H1 (cell line): ENCODE measurements around the gene KPNA3. TPM values are rescaled to one million over a fixed set of nuclear protein-coding genes. Genes with fewer than 3 reads are reported as not detected.

Source experiments
- CTCF ChIA-PET: fragments of 300-600 bp; sonication (Branson Sonifier 250); formaldehyde crosslinking; loops from one replicate; lab custom pipeline; 2021; ENCODE audit not compliant: partially characterized antibody; lab: Charles Lee
- POLR2A ChIA-PET: fragments of 300-600 bp; sonication (Branson Sonifier 250); formaldehyde crosslinking; loops from one replicate; lab custom pipeline; 2021; ENCODE audit warnings: inconsistent platforms; ENCODE audit not compliant: partially characterized antibody; lab: Charles Lee
- DNase-seq, 2 experiments: peaks; one replicate each; pipeline versions ENCODE4 v3.0.0 to v3.0.0-alpha.2; 2010 to 2022; ENCODE audit warnings: low spot score in 2 of 2, low read depth in 1 of 2, mixed read lengths in 1 of 2
- FAIRE-seq: peaks from 2 replicates; lab custom pipeline; 2011; peaks lifted over from hg19 to GRCh38; lab: Jason Lieb, UNC
- H2AFZ ChIP-seq: 2 replicates; pipeline ENCODE4 v1.8.1; 2012; ENCODE audit warnings: low read length, inconsistent platforms
- H2AK5ac ChIP-seq: 2 replicates; pipeline ENCODE4 v1.6.1; 2013; ENCODE audit warnings: low read depth, low read length
- H2BK120ac ChIP-seq: replicated peaks from 2 replicates; pipeline ENCODE3; 2013; ENCODE audit warnings: low read depth, low read length, inconsistent platforms
- H2BK12ac ChIP-seq: 2 replicates; pipeline ENCODE4 v1.6.1; 2013; ENCODE audit warnings: low read depth, low read length
- H2BK15ac ChIP-seq: 2 replicates; pipeline ENCODE4 v1.6.1; 2013; ENCODE audit warnings: low read length
- H2BK20ac ChIP-seq: 2 replicates; pipeline ENCODE4 v1.6.1; 2013; ENCODE audit warnings: low read length
- H2BK5ac ChIP-seq: 2 replicates; pipeline ENCODE4 v1.6.1; 2013; ENCODE audit warnings: low read depth, low read length
- H3K14ac ChIP-seq: 2 replicates; pipeline ENCODE4 v1.6.1; 2013; ENCODE audit warnings: inconsistent platforms; ENCODE audit not compliant: insufficient read length
- H3K18ac ChIP-seq: 2 replicates; pipeline ENCODE4 v1.6.1; 2013; ENCODE audit warnings: low read length; ENCODE audit errors: extremely low read depth
- H3K23ac ChIP-seq: 2 replicates; pipeline ENCODE4 v1.6.1; 2013; ENCODE audit warnings: inconsistent platforms; ENCODE audit not compliant: insufficient read length
- H3K23me2 ChIP-seq: 2 replicates; pipeline ENCODE4 v1.6.1; 2013; ENCODE audit warnings: low read depth, low read length
- H3K27ac ChIP-seq: 2 replicates; pipeline ENCODE4 v1.6.1; 2011; ENCODE audit warnings: low read depth, low read length, inconsistent platforms
- H3K27me3 ChIP-seq, 4 experiments: replicated peaks in 1 of 4; 1 replicate in 1 of 4; 2 replicates in 3 of 4; pipeline versions ENCODE4 v1.6.1 to v1.8.1; 2011 to 2013; ENCODE audit warnings: low read length in 3 of 4, mild to moderate bottlenecking in 3 of 4, inconsistent platforms in 2 of 4, mixed read lengths in 2 of 4, moderate library complexity in 1 of 4; ENCODE audit not compliant: control insufficient read depth in 3 of 4, insufficient read depth in 3 of 4; ENCODE audit errors: extremely low read depth in 1 of 4
- H3K36me3 ChIP-seq, 4 experiments: 2 replicates each; pipeline versions ENCODE4 v1.6.1 to v1.8.1; 2011 to 2013; ENCODE audit warnings: mild to moderate bottlenecking in 4 of 4, low read length in 3 of 4, moderate library complexity in 2 of 4, control low read depth in 1 of 4, inconsistent platforms in 1 of 4; ENCODE audit not compliant: insufficient read depth in 4 of 4, control insufficient read depth in 2 of 4
- H3K4ac ChIP-seq: replicated peaks from 2 replicates; pipeline ENCODE3; 2013; ENCODE audit warnings: low read length, low read depth, mixed read lengths, inconsistent platforms; ENCODE audit not compliant: insufficient read length
- H3K4me1 ChIP-seq, 4 experiments: replicated peaks in 1 of 4; 1 replicate in 1 of 4; 2 replicates in 3 of 4; pipeline versions ENCODE4 v1.6.1 to v1.8.1; 2011 to 2013; ENCODE audit warnings: low read length in 3 of 4, inconsistent platforms in 2 of 4, mixed read lengths in 1 of 4; ENCODE audit not compliant: insufficient read depth in 4 of 4, control insufficient read depth in 3 of 4
- H3K4me2 ChIP-seq, 2 experiments: 2 replicates each; pipeline versions ENCODE4 v1.6.1 to v1.8.1; 2011 to 2013; ENCODE audit warnings: low read depth in 2 of 2, low read length in 2 of 2, control low read depth in 1 of 2, inconsistent platforms in 1 of 2, mild to moderate bottlenecking in 1 of 2; ENCODE audit not compliant: insufficient read depth in 1 of 2
- H3K4me3 ChIP-seq, 4 experiments: fragments of 200-600, 300-600 bp in 1 of 4; sonication (generic), shearing (Covaris generic), sonication (Bioruptor Twin) in 1 of 4; 2 replicates each; pipeline versions ENCODE4 v1.5.1 to v1.8.1; 2011 to 2016; ENCODE audit warnings: low read length in 4 of 4, low read depth in 3 of 4, control low read depth in 2 of 4, inconsistent platforms in 2 of 4, mild to moderate bottlenecking in 2 of 4, mixed read lengths in 1 of 4, moderate library complexity in 1 of 4; ENCODE audit not compliant: insufficient read depth in 2 of 4; ENCODE audit errors: extremely low read depth in 1 of 4
- H3K56ac ChIP-seq: replicated peaks from 2 replicates; pipeline ENCODE3; 2013; ENCODE audit warnings: low read depth, mild to moderate bottlenecking, mixed read lengths, low read length, inconsistent platforms; ENCODE audit not compliant: insufficient read length
- H3K79me1 ChIP-seq: 2 replicates; pipeline ENCODE4 v1.6.1; 2013; ENCODE audit warnings: low read depth, low read length, control low read depth
- H3K79me2 ChIP-seq, 2 experiments: 2 replicates each; pipeline versions ENCODE4 v1.6.1 to v1.8.1; 2012 to 2013; ENCODE audit warnings: low read length in 2 of 2, mild to moderate bottlenecking in 2 of 2, inconsistent platforms in 1 of 2; ENCODE audit not compliant: insufficient read depth in 2 of 2, control insufficient read depth in 1 of 2
- H3K9ac ChIP-seq, 4 experiments: replicated peaks in 1 of 4; 1 replicate in 1 of 4; 2 replicates in 3 of 4; pipeline versions ENCODE4 v1.6.1 to v1.8.1; 2011 to 2013; ENCODE audit warnings: low read depth in 3 of 4, low read length in 3 of 4, control low read depth in 2 of 4, mild to moderate bottlenecking in 2 of 4, moderate library complexity in 2 of 4, inconsistent platforms in 1 of 4; ENCODE audit errors: extremely low read depth in 1 of 4
- H3K9me3 ChIP-seq, 2 experiments: 2 replicates each; pipeline versions ENCODE4 v1.6.1 to v1.8.1; 2012 to 2013; ENCODE audit warnings: mild to moderate bottlenecking in 2 of 2, moderate library complexity in 2 of 2, control low read depth in 1 of 2, inconsistent platforms in 1 of 2, low read depth in 1 of 2, low read length in 1 of 2, mixed read lengths in 1 of 2; ENCODE audit not compliant: insufficient read depth in 2 of 2
- H4K20me1 ChIP-seq, 2 experiments: replicated peaks in 1 of 2; 2 replicates each; pipeline versions ENCODE3 to v1.8.1; 2011 to 2013; ENCODE audit warnings: inconsistent platforms in 2 of 2, low read length in 2 of 2, mild to moderate bottlenecking in 1 of 2; ENCODE audit not compliant: insufficient read depth in 2 of 2, control insufficient read depth in 1 of 2
- H4K5ac ChIP-seq: 2 replicates; pipeline ENCODE4 v1.6.1; 2013; ENCODE audit warnings: low read length, low read depth, mixed read lengths, inconsistent platforms; ENCODE audit not compliant: insufficient read length
- H4K8ac ChIP-seq: 2 replicates; pipeline ENCODE4 v1.8.0; 2013; ENCODE audit warnings: mild to moderate bottlenecking, moderate library complexity, low read length, inconsistent platforms; ENCODE audit not compliant: insufficient read depth; ENCODE audit errors: extremely low read depth
- H4K91ac ChIP-seq: replicated peaks from 2 replicates; pipeline ENCODE3; 2013; ENCODE audit warnings: low read length, mixed read lengths, inconsistent platforms; ENCODE audit not compliant: insufficient read length
- CTCF ChIP-seq, 3 experiments: IDR thresholded peaks; 1 replicate in 2 of 3; 2 replicates in 1 of 3; pipeline versions ENCODE4 v1.5.1 to v1.6.1; 2011; ENCODE audit warnings: low read length in 3 of 3, mild to moderate bottlenecking in 3 of 3, inconsistent platforms in 2 of 3, low read depth in 1 of 3, moderate library complexity in 1 of 3; ENCODE audit not compliant: insufficient read depth in 1 of 3; ENCODE audit errors: control extremely low read depth in 1 of 3
- FOSL1 ChIP-seq: IDR thresholded peaks from 2 replicates; pipeline ENCODE4 v1.6.1; 2011; ENCODE audit warnings: mild to moderate bottlenecking, low read depth, low read length, moderate library complexity; ENCODE audit not compliant: insufficient read depth
- RAD21 ChIP-seq, 2 experiments: IDR thresholded peaks in 1 of 2; conservative IDR thresholded peaks in 1 of 2; 2 replicates each; pipeline ENCODE4 v1.6.1; 2011; ENCODE audit warnings: low read depth in 2 of 2, low read length in 2 of 2, improper control_type of control experiment in 1 of 2, inconsistent platforms in 1 of 2, mild to moderate bottlenecking in 1 of 2, moderate library complexity in 1 of 2
- TEAD4 ChIP-seq: IDR thresholded peaks from 2 replicates; pipeline ENCODE4 v1.6.1; 2012; ENCODE audit warnings: low read depth, low read length, inconsistent platforms, mixed read lengths
- WGBS, 2 experiments: shearing (Covaris generic) in 1 of 2; methylation state at CpG; one replicate each; pipeline versions ENCODE4 v1.1.6 to v1.1.7; 2013 to 2015; ENCODE audit warnings: low lambda C conversion rate in 2 of 2, mixed read lengths in 2 of 2, inconsistent platforms in 1 of 2, low coverage in 1 of 2, missing lambda C conversion rate in 1 of 2; ENCODE audit not compliant: insufficient replicate concordance in 2 of 2, insufficient coverage in 1 of 2, insufficient read length in 1 of 2; ENCODE audit errors: extremely low coverage in 1 of 2, missing lambda C conversion rate in 1 of 2; 5-methylcytosine and 5-hydroxymethylcytosine counted together
- polyA plus RNA-seq, 7 experiments: library from polyadenylated mRNA; depleted of rRNA in 3 of 7; stranded (reverse) in 5 of 7; unstranded in 2 of 7; fragments of >200 nt in 5 of 7; fragments of 200-250 nt in 2 of 7; gene quantifications; 1 replicate in 5 of 7; 2 replicates in 1 of 7; 4 replicates in 1 of 7; pipeline versions ENCODE4 v1.2.1 to v1.2.3, GENCODE V29; 2011 to 2013; ENCODE audit warnings: missing spikeins in 2 of 7, mixed read lengths in 2 of 7
- total RNA-seq: library from RNA; stranded (reverse); fragmentation: NEBNext Ultra II Directional; extraction: Animal tissue kit (Norgen Biotek cat#: 25700); gene quantifications from 2 replicates; pipeline ENCODE4 v1.2.1, GENCODE V29; 2021

Gene KPNA3
- total and polyA plus RNA-seq, 2 of the 8 experiments (the other 6 are each of a cell fraction or from before 2014, with no cell fraction given), result 21.4 to 63.2 TPM

- H4K8ac ChIP-seq, result no peak overlapping the region
- no peaks in the 10 kb centered on the region for H3K9me3 ChIP-seq
- no peak overlapping the region for H2BK12ac ChIP-seq
- H3K4me3 ChIP-seq, result no peak overlapping the region
- no peak overlapping the region for H2BK15ac ChIP-seq
- no peak overlapping the region for H4K5ac ChIP-seq
- H4K91ac ChIP-seq, result no peak overlapping the region
- peak in 1 of 3 experiments; percentile 42; a peak in 2 of 4 replicates for TF ChIP-seq CTCF (IDR thresholded peaks at IDR 0.05; ENCODE audit: control extremely low read depth in 1 of 3, insufficient read depth in 1 of 3, low read depth in 1 of 3, low read length in 3 of 3)
- peak; percentile 8 to 20; a peak in 1 of 4 replicates for TF ChIP-seq RAD21 (IDR thresholded peaks at IDR 0.05 in 1 of 2, conservative IDR thresholded peaks at IDR 0.05 in 1 of 2; ENCODE audit: low read depth in 2 of 2, low read length in 2 of 2)
- TF ChIP-seq TEAD4, result no peak
- no peak for TF ChIP-seq FOSL1
- TF ChIP-seq, all 59 proteins: peak for 2
- Histone ChIP-seq H2AFZ (no peak overlapping the region), H3K23ac (no peak overlapping the region), H3K79me2 (no peaks in the 10 kb centered on the region), H4K20me1 (no peaks in the 10 kb centered on the region), H3K27me3 (no peaks in the 10 kb centered on the region), H2BK20ac (no peak overlapping the region), H2BK5ac (no peak overlapping the region), H3K79me1 (no peaks in the 10 kb centered on the region), H3K56ac (no peak overlapping the region), H3K36me3 (no peaks in the 10 kb centered on the region), H2AK5ac (no peak overlapping the region), H3K4me1 (no peaks in the 10 kb centered on the region), H3K14ac (no peak overlapping the region), H3K9ac (no peak overlapping the region), H3K23me2 (no peaks in the 10 kb centered on the region), H3K27ac (no peak overlapping the region), H3K4ac (no peak overlapping the region), H3K18ac (no peak overlapping the region), H2BK120ac (no peak overlapping the region), H3K4me2 (no peak overlapping the region)
- 87% methylated on average over 5 of the region's 5 CpGs; no CpG with 5 or more reads in 1 of the 2 experiments for WGBS, 2 experiments
- FAIRE-seq, result no peak
- POLR2A ChIA-PET, result interaction anchor here (1.4 kb wide), 1 partner anchor 29 kb away, joined by 8 read pairs; the partner anchor contains the start of gene KPNA3
- DNase-seq, result no peak
- CTCF ChIA-PET, result interaction anchor here (0.8 to 1.5 kb wide), 6 partner anchors 9 to 151 kb away, joined by 3 to 5 read pairs (median 4); no protein-coding TSS in a partner anchor
Measured at GRCh38 chr13:49821216-49822009, 28.9 kb upstream of the KPNA3 start.
